B cell (primary cell): ENCODE measurements around the gene SIPA1L2. TPM values are rescaled to one million over a fixed set of nuclear protein-coding genes. Genes with fewer than 3 reads are reported as not detected.

Experiments used
- ATAC-seq: fragments of 200-7000 bp; cut with Tn5 transposase; one replicate; pipeline ENCODE4 v1.10.0; 2021; ENCODE audit warnings: low read depth, mild to moderate bottlenecking, moderate number of reproducible peaks, moderate library complexity
- CTCF ChIA-PET: fragments of 350-600 bp; sonication (Branson Sonifier 250); formaldehyde crosslinking; loops from one replicate; lab custom pipeline; 2021; ENCODE audit warnings: antibody characterized with exemption, inconsistent platforms; lab: Charles Lee
- POLR2A ChIA-PET: fragments of 350-600 bp; sonication (Branson Sonifier 250); formaldehyde crosslinking; loops from one replicate; lab custom pipeline; 2021; ENCODE audit warnings: antibody characterized with exemption; lab: Charles Lee
- DNase-seq: peaks from one replicate; pipeline ENCODE4 v3.0.0; 2013
- H2AFZ ChIP-seq: 2 replicates; pipeline ENCODE4 v1.6.1; 2012; ENCODE audit warnings: mild to moderate bottlenecking, low read depth, low read length; ENCODE audit not compliant: insufficient read depth, poor library complexity, severe bottlenecking
- H3K27ac ChIP-seq, 2 donors: 1 replicate in 1 of 2; 2 replicates in 1 of 2; pipeline ENCODE4 v1.5.1; 2012 to 2013; ENCODE audit warnings: low read length in 2 of 2, mild to moderate bottlenecking in 2 of 2, moderate library complexity in 1 of 2
- H3K27me3 ChIP-seq, 4 experiments: fragments of 200-600 bp in 1 of 4; sonication (generic) in 1 of 4; replicated peaks in 1 of 4; 1 replicate in 2 of 4; 2 replicates in 2 of 4; pipeline versions ENCODE4 v1.6.1 to v1.7.0; 2013 to 2016; ENCODE audit warnings: low read length in 3 of 4, mild to moderate bottlenecking in 2 of 4, mixed read lengths in 1 of 4, moderate library complexity in 1 of 4; ENCODE audit not compliant: insufficient read depth in 4 of 4, control insufficient read depth in 3 of 4; ENCODE audit errors: control extremely low read depth in 1 of 4
- H3K36me3 ChIP-seq, 2 experiments: replicated peaks in 1 of 2; 1 replicate in 1 of 2; 2 replicates in 1 of 2; pipeline versions ENCODE4 v1.6.1 to v1.7.1; 2013; ENCODE audit warnings: low read length in 1 of 2; ENCODE audit not compliant: insufficient read depth in 2 of 2, control insufficient read depth in 1 of 2; ENCODE audit errors: control extremely low read depth in 1 of 2, extremely low read depth in 1 of 2
- H3K4me1 ChIP-seq, 2 donors: fragments of 200-600 bp in 1 of 2; sonication (generic) in 1 of 2; 1 replicate in 1 of 2; 2 replicates in 1 of 2; pipeline versions ENCODE4 v1.5.1 to v1.6.1; 2013 to 2017; ENCODE audit warnings: low read length in 2 of 2; ENCODE audit not compliant: control insufficient read depth in 2 of 2, insufficient read depth in 2 of 2
- H3K4me2 ChIP-seq: replicated peaks from 2 replicates; pipeline ENCODE3; 2012; ENCODE audit warnings: mild to moderate bottlenecking, low read depth, low read length; ENCODE audit not compliant: poor library complexity, severe bottlenecking
- H3K4me3 ChIP-seq, 5 experiments: fragments of 200-600 bp in 1 of 5; sonication (generic) in 1 of 5; 1 replicate in 3 of 5; 2 replicates in 2 of 5; pipeline versions ENCODE4 v1.5.1 to v1.7.0; 2011 to 2016; ENCODE audit warnings: low read length in 4 of 5, mild to moderate bottlenecking in 4 of 5, low read depth in 2 of 5, control low read depth in 1 of 5, moderate library complexity in 1 of 5; ENCODE audit not compliant: insufficient read depth in 1 of 5; ENCODE audit errors: control extremely low read depth in 1 of 5, extremely low read depth in 1 of 5
- H3K79me2 ChIP-seq: fragments of 200-600 bp; sonication (generic); one replicate; pipeline ENCODE4 v1.6.0; 2016; ENCODE audit warnings: low read length; ENCODE audit not compliant: control insufficient read depth, insufficient read depth
- H3K9ac ChIP-seq: fragments of 200-600 bp; sonication (generic); 2 replicates; pipeline ENCODE4 v1.6.1; 2017; ENCODE audit warnings: mild to moderate bottlenecking, low read length, moderate library complexity
- H3K9me3 ChIP-seq, 3 donors: one replicate each; pipeline versions ENCODE4 v1.6.1 to v1.7.1; 2013; ENCODE audit warnings: low read length in 2 of 3; ENCODE audit not compliant: control insufficient read depth in 2 of 3, insufficient read depth in 1 of 3; ENCODE audit errors: control extremely low read depth in 1 of 3
- H4K20me1 ChIP-seq: 2 replicates; pipeline ENCODE4 v1.6.0; 2012; ENCODE audit warnings: mild to moderate bottlenecking, low read length; ENCODE audit not compliant: insufficient read depth, control insufficient read depth, poor library complexity, severe bottlenecking
- H3K27ac Mint-ChIP-seq: one replicate; pipeline ENCODE4 v1.8.0; 2021; ENCODE audit warnings: mixed read lengths
- H3K27me3 Mint-ChIP-seq: one replicate; pipeline ENCODE4 v1.8.0; 2021; ENCODE audit warnings: mixed read lengths
- H3K4me1 Mint-ChIP-seq: one replicate; pipeline ENCODE4 v1.8.0; 2021; ENCODE audit warnings: mixed read lengths
- H3K4me3 Mint-ChIP-seq: one replicate; pipeline ENCODE4 v1.8.0; 2021; ENCODE audit warnings: mixed read lengths
- H3K9me3 Mint-ChIP-seq: one replicate; pipeline ENCODE4 v1.8.0; 2022; ENCODE audit warnings: mixed read lengths; ENCODE audit not compliant: insufficient read depth
- EZH2 ChIP-seq: IDR thresholded peaks from 2 replicates; pipeline ENCODE4 v1.6.1; 2012; ENCODE audit warnings: borderline replicate concordance, low read depth, mild to moderate bottlenecking, moderate library complexity, low read length; ENCODE audit not compliant: insufficient read depth, poor library complexity, severe bottlenecking
- WGBS: methylation state at CpG from one replicate; pipeline ENCODE4 v1.1.5; 2013; ENCODE audit warnings: missing lambda C conversion rate; ENCODE audit not compliant: insufficient coverage; 5-methylcytosine and 5-hydroxymethylcytosine counted together
- intact Hi-C: fragments of 100-400 bp; cut with micrococcal nuclease; formaldehyde crosslinking; loops from one replicate; pipeline ENCODE4 v1.10.0; 2022
- polyA plus RNA-seq: library from polyadenylated mRNA; depleted of rRNA; stranded (reverse); fragments of >200 nt; gene quantifications from 2 replicates; pipeline ENCODE4 v1.2.3, GENCODE V29; 2012
- total RNA-seq, 2 donors: library from RNA; stranded (reverse); fragments of 120-200 nt in 1 of 2; gene quantifications; 1 replicate in 1 of 2; 2 replicates in 1 of 2; pipeline versions ENCODE4 v1.2.3 to v1.2.4, GENCODE V29; 2013 to 2022
- TF ChIP-seq, protein P1 (sequence below): fragments of 200-600 bp; IDR thresholded peaks from one replicate; pipeline ENCODE4 v1.8.0; 2022; ENCODE audit warnings: antibody characterized with exemption, mild to moderate bottlenecking

Gene SIPA1L2
- total and polyA plus RNA-seq, 2 donors (not counting 1 experiment from before 2014, with no cell fraction given), result 0.07 TPM

- Mint-ChIP-seq H3K27ac (no peak overlapping the region), H3K9me3 (peaks cover 2% of the 10 kb centered on the region), H3K4me1 (no peaks in the 10 kb centered on the region), H3K4me3 (no peak overlapping the region), H3K27me3 (peaks cover 3% of the 10 kb centered on the region)
- intact Hi-C loops, result no loop called here
- Histone ChIP-seq H3K9ac (no peak overlapping the region), H4K20me1 (no peaks in the 10 kb centered on the region), H3K27ac (no peak overlapping the region), H2AFZ (no peak overlapping the region), H3K9me3 (peaks cover 0 to 4% (median 3%) of the 10 kb centered on the region in 3 donors), H3K36me3 (no peaks in the 10 kb centered on the region), H3K79me2 (no peaks in the 10 kb centered on the region), H3K4me2 (no peak overlapping the region), H3K27me3 (no peaks in the 10 kb centered on the region), H3K4me3 (no peak overlapping the region), H3K4me1 (no peaks in the 10 kb centered on the region)
- POLR2A ChIA-PET, result no interaction called here
- ATAC-seq (no peak), DNase-seq (no peak)
- CTCF ChIA-PET, result no interaction called here
- TF ChIP-seq EZH2, result no peak
- TF ChIP-seq, protein P1, sequence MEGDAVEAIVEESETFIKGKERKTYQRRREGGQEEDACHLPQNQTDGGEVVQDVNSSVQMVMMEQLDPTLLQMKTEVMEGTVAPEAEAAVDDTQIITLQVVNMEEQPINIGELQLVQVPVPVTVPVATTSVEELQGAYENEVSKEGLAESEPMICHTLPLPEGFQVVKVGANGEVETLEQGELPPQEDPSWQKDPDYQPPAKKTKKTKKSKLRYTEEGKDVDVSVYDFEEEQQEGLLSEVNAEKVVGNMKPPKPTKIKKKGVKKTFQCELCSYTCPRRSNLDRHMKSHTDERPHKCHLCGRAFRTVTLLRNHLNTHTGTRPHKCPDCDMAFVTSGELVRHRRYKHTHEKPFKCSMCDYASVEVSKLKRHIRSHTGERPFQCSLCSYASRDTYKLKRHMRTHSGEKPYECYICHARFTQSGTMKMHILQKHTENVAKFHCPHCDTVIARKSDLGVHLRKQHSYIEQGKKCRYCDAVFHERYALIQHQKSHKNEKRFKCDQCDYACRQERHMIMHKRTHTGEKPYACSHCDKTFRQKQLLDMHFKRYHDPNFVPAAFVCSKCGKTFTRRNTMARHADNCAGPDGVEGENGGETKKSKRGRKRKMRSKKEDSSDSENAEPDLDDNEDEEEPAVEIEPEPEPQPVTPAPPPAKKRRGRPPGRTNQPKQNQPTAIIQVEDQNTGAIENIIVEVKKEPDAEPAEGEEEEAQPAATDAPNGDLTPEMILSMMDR, result no peak
- no CpG with 5 or more reads among the region's 1 CpG for WGBS
Observed at GRCh38 chr1:232644209-232644608, 14.3 kb upstream of the SIPA1L2 start.

DNA sequence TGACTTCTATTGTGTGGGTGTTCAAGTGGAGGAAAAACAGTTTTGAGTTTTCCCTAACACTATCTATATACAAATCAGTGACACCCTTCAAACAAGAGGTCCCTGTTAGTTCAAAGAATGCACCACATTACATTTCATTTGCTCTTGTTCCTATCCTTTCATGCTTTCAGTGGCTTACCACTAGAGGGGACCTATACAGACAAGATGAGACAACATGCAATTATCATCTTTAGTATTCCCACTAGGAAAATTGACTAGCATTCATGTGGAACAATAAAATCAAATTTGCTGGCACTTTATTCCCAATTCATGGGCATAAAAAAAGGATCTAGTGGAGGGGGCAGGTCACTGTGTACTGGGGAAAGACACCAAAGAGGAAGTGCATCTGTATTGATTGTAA, 13.3 kb upstream of the SIPA1L2 start:
- Histone ChIP-seq H3K27ac (no peak overlapping the region), H2AFZ (no peak overlapping the region), H3K4me2 (no peak overlapping the region), H3K36me3 (no peaks in the 10 kb centered on the region), H3K4me3 (no peak overlapping the region), H3K4me1 (no peaks in the 10 kb centered on the region), H4K20me1 (no peaks in the 10 kb centered on the region), H3K9me3 (peaks cover 0 to 4% (median 3%) of the 10 kb centered on the region in 3 donors), H3K9ac (no peak overlapping the region), H3K79me2 (no peaks in the 10 kb centered on the region), H3K27me3 (no peaks in the 10 kb centered on the region)
- ChIA-PET CTCF (interaction anchor here (0.7 kb wide), 1 partner anchor 9 kb away, joined by 4 read pairs; no protein-coding TSS in a partner anchor), POLR2A (no interaction called here)
- DNase-seq, result no peak
- peaks cover 2% of the 10 kb centered on the region for H3K9me3 Mint-ChIP-seq
- intact Hi-C loops, result no loop called here
- peaks cover 3% of the 10 kb centered on the region for H3K27me3 Mint-ChIP-seq
- no peak overlapping the region for H3K4me3 Mint-ChIP-seq
- TF ChIP-seq, protein P1, result no peak
- no peak for TF ChIP-seq EZH2
- H3K4me1 Mint-ChIP-seq, result no peaks in the 10 kb centered on the region
- no peak for ATAC-seq
- no peak overlapping the region for H3K27ac Mint-ChIP-seq
